ENCODE results near the gene CRADD. TPM values are rescaled to one million over a fixed set of nuclear protein-coding genes. Genes with fewer than 3 reads are reported as not detected.

CRADD gene
- total RNA-seq, 1 donor: 12.9 TPM

GRCh38 chr12:93908846-93909567 lies 231.8 kb downstream of the CRADD start:
- peak; percentile 89 for DNase-seq (ENCODE audit: low read depth)
- no peak overlapping the region for H3K4me3 ChIP-seq (ENCODE audit: low read depth, low read length)
- no peak for TF ChIP-seq CTCF (IDR thresholded peaks at IDR 0.05; ENCODE audit: insufficient read depth, low read length)

GRCh38 chr12:93911396-93911795 lies 234.2 kb downstream of the CRADD start:
- no peak overlapping the region for H3K4me3 ChIP-seq (ENCODE audit: low read depth, low read length)
- no peak for TF ChIP-seq CTCF (IDR thresholded peaks at IDR 0.05; ENCODE audit: insufficient read depth, low read length)
- peak; percentile 92 for DNase-seq (ENCODE audit: low read depth)

GRCh38 chr12:93912086-93912733 lies 235.0 kb downstream of the CRADD start:
- no peak for DNase-seq (ENCODE audit: low read depth)
- no peak for TF ChIP-seq CTCF (IDR thresholded peaks at IDR 0.05; ENCODE audit: insufficient read depth, low read length)
- H3K4me3 ChIP-seq (ENCODE audit: low read depth, low read length): no peak overlapping the region

DNA sequence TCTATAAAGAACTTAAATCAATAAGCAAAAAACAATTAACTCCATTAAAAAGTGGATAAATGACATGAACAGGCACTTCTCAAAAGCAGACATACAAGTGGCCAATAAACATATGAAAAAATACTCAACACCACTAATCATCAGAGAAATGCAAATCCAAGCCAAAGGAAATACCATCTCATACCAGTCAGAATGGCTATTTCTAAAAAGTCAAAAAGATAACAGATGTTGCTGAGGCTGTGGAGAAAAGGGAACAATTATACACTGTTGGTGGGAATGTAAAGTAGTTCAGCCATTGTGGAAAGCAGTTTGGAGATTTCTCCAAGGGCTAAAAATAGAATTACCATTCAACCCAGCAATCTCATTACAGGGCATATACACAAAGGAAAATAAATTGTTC lies 236.7 kb downstream of the CRADD start:
- no peak overlapping the region for H3K4me3 ChIP-seq (ENCODE audit: low read depth, low read length)
- no peak for TF ChIP-seq CTCF (IDR thresholded peaks at IDR 0.05; ENCODE audit: insufficient read depth, low read length)
- peak; percentile 93 for DNase-seq (ENCODE audit: low read depth)

DNA sequence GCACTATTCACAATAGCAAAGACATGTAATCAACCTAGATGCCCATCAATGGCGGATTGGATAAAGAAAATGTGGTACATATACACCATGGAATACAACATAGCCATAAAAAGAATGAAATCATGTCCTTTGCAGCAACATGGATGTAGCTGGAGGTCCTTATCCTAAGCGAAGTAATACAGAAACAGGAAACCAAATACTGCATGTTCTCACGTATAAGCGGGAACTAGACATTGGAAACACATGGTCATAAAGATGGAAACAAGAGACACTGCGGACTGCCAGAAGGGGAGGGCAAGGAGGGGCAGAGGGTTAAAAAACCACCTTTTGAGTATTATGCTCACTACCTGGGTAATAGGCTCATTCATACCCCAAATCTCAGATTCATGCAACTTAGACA lies 237.1 kb downstream of the CRADD start:
- H3K4me3 ChIP-seq (ENCODE audit: low read depth, low read length): no peak overlapping the region
- no peak for TF ChIP-seq CTCF (IDR thresholded peaks at IDR 0.05; ENCODE audit: insufficient read depth, low read length)
- DNase-seq (ENCODE audit: low read depth): no peak

DNA sequence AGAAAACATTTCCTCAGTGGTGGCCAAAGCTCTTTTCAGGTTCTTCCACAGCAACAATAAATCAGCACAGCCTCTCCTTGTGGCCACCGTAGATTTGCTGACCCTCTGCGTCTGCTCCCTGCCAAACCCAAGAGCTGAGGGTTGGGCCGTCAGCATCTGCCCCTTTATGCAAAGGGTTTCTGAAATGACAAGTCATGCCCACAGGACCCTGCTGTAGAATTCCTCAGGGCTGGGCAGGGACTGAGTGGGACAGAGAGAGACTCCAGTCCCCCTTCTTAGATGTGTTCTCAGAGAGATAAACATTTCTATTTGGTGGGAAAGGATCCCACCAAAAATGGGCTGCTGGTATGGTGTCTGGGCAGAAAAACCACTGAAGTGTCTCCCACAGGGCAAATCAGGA lies 238.2 kb downstream of the CRADD start:
- DNase-seq (ENCODE audit: low read depth): no peak
- H3K4me3 ChIP-seq (ENCODE audit: low read depth, low read length): no peak overlapping the region
- no peak for TF ChIP-seq CTCF (IDR thresholded peaks at IDR 0.05; ENCODE audit: insufficient read depth, low read length)

Data from fibroblast of the aortic adventitia (primary cell).